Dermis blood vessel endothelial cell (primary cell): Measurements from ENCODE around the gene ICE1. TPM values are rescaled to one million over a fixed set of nuclear protein-coding genes. Genes with fewer than 3 reads are reported as not detected.
A peak's percentile ranks its signal among the peaks of the same experiment; 100 is the strongest.
"Not testable (repeated sequence)": the region's sequence is repeated elsewhere in the genome, so short reads cannot be mapped to it uniquely, and the experiment has no call there.

Experiments
- DNase-seq: peaks from one replicate; pipeline ENCODE4 v3.0.0; 2010
- total RNA-seq: library from RNA; depleted of rRNA; stranded (reverse); fragments of >200 nt; gene quantifications from 2 replicates; pipeline ENCODE4 v1.2.3, GENCODE V29; 2014

ICE1 gene
- total RNA-seq, 1 donor from 2014 or later, result 33.0 TPM

DNA sequence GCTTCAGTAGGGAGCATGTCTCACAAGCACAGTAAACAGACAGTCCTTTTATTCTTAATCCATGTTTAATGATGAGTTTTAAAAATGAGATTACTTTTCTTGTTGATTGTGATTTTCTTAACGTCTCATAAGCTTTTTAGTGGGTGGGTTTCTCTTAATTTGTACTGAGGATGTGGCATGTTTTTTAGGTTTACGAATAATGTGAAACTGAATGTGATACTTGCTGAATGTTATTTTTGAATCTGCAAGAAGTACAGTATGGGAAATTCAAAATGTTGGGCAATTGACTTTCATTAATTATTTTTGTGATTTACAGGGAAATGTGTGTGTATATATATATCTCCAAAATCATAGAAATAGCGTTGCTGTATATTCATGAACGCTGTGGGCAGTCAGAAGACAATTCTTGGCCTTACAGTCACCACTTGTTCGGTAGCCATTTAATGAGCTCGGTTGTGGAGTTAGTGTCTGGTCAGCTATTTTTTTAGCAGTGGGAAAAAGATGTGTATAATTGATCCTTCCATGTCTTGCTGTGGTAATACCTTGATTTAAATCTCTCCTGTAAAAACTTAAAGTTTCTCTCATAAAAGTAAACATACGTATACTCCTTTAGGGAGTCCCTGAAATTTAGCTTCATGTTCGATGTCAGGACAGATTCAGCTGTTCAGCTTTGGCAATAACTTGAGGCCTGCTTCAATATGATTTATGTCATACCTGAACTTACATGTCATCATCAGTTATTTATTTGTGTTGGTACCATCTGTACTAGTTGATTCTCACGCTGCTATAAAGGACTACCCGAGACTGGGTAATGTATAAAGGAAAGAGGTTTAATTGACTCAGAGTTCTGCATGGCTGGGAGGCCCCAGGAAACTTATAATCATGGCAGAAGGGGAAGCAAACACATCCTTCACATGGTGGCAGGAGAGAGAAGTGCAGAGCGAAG, 15.0 kb downstream of the ICE1 start:
- DNase-seq, result no peak

DNA sequence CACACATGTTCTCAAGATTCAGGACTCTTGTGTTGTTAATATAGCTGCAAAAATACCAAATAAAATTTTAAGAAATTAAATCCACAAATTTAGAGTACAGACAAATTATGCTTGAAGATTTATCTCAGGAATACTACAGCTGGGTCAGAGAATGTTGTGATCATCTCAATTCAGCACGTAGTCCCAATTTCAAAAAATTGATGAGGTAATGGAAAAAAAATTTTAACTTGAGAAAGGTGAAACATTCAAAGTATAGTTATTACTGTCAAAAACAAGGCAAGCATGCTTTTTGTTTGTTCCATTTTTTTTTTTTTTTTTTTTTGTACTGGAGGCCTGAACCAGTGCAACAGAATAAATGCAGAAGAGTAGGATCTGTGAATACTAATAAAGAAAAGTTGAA, 29.4 kb downstream of the ICE1 start:
- DNase-seq, result no peak

DNA sequence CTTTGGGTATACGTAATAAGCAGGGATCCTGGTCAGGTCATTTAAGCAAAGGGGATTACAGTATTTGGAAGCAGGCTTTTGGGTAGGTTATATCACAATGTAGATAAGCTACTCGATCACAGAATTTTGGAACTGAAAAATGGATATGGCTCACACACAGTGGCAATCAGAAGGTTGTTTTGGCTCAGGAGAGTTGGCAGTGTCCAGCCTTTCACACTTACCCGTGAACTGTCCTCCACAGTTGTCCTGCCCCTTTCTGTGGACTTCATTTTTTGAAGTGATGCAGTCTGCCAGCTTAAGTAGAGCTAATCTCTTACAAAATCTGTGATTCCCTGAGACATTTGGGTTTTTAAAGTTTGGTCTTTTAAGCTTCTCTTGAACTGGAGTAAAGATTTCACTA, 30.7 kb downstream of the ICE1 start:
- DNase-seq, result no peak

DNA sequence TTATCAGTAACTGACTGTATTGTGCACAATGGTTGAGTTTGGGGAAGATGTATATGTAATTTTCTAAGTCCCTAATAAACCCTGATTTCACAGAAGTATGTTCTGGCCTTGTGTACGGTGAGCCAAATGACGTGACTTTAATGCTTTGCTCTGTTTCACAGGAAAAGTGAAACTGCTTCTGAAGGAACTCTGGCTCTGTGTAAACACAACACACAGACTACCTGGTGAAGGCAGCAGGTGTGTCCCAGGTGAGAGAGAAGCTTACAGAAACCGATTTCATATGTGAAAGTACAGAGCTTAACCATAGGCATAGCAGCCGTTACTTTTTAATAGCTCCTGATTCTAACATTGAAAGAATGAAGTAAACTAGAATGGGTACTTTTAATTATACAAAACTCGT, 31.9 kb downstream of the ICE1 start:
- DNase-seq, result no peak

DNA sequence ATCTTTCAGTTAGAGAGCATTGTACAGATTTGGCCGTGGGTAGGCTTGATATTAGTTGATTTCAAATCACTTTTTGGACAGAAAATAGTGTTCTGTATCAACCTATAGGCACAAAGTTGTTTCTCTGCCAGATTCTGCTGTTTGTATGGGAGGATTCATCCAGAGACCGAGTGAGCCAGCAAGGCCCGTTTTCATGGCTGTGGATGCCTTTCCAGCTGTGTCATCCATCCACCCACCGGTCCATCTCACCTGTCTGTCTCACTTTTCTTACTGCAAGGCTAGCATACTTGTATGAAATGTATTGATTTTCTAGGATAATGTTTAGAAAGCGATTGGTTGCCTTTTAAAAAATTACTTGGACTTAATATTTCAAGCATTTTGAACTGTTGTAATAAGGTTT, 34.4 kb downstream of the ICE1 start:
- no peak for DNase-seq

DNA sequence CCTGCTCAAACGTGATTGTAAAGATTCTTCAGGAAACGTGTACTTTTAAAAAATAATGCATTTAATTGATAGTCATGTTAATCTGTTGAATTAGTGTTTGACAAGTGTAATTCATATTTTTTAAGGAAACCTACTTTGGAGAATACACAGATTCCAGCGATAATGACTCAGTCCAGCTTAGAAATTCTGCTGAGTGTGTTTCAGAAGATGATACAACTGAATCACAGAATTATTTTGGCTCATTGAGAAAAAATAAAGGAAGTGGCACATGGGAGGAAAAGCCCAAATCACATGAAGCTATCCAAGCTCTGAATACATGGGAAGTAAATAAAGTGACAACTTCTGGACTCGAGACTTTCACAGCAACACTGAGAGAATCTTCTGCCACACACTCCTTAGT, 37.8 kb downstream of the ICE1 start:
- DNase-seq, result no peak

DNA sequence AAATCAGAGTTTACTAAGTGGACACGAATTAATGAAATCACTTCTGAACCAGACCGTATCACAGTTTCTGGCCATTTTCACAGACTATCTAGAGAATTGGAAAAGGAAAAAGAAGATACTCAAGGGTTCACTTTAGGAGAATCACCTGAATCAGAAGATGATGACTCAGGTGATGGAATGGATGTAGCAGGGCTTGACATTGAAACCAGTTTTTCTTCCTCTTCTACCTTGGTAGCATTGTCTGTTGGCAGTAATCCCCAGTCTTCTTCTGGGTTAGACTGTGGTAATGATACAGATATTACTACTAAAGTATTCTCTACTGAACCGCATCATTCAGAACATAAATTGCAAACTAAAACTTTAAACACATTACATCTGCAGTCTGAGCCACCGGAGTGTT, 38.5 kb downstream of the ICE1 start:
- no peak for DNase-seq

DNA sequence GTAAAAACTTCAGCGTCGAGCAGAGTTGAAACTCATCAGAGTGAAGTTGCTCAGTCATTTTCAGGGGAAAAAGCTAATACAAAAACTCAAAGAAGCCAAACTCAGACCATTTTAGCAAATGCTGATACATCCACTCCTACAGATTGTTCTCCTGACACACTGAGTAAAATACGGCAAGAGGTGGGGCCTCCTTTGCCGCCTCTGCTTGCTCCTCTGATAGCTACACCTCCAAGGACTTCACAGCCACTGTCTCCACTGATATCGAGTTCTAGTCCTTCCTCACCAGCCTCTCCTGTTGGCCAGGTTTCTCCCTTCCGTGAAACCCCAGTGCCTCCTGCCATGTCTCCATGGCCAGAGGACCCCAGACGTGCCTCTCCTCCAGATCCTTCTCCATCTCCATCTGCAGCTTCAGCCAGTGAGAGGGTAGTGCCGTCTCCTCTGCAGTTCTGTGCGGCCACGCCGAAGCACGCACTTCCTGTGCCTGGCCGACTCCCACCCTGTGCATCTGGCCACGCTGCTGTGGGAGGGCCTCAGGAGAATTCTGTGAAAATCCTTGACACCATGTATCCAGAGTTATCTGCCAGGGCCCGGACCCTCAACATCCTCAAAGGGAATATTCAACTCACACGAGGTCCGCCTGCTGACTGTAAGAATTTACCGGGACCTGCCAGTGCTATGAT, 41.7 kb downstream of the ICE1 start:
- DNase-seq, result no peak

DNA sequence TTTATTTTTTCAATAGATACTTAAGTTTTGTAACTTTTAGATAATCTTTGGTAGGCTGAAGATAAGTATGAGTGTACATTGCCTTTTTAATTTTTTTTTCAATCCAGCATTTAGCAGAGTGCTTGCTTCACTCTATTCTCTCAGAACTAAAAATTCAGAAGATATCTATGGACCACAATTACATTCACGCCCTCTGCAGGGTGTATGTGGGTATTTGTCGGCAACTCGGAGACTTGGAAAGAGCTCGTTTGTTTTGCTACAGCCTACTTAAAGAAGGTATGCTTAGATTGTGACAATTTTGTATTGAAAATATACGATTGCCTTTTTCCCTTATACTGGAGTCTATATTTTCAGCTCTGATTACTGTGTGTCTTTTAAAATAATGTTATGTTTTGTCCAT, 43.8 kb downstream of the ICE1 start:
- DNase-seq, result no peak

DNA sequence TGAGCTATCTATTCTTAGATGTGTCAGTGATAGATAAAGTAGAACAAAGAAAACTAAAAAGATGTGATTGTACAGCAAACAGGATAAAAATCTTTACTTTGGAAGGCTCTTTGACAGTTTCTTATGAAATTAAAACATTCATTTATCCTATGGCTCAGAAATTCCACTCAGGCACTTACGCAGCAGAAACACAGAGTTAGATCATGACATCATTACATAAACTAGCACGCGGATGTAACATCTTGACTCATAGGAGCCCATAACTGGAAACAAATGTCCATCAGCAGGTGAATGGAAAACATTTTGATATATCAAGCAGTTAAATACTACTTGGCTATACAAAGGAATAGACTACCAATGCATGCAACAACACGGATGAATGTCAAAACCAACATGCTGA, 45.3 kb downstream of the ICE1 start:
- DNase-seq, result peak; percentile 19

DNA sequence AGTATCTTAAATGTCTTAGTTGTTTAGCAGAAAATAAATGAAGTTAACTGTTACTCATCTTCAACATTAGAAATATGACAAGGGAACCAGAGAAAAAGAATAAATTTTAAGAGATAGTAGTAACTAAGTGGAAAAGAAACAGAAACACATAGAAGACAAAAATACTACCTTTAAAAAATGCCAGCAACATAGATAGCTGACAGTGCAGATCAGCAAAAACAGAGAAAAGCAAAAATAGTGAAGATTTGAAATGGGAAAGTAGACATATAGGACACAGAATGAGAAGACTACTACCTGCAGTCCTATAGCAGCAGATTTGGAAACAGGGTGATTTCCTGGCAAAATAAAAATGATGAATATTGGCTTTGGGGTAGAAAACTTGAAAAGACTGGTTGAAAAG, 48.5 kb downstream of the ICE1 start:
- no peak for DNase-seq

DNA sequence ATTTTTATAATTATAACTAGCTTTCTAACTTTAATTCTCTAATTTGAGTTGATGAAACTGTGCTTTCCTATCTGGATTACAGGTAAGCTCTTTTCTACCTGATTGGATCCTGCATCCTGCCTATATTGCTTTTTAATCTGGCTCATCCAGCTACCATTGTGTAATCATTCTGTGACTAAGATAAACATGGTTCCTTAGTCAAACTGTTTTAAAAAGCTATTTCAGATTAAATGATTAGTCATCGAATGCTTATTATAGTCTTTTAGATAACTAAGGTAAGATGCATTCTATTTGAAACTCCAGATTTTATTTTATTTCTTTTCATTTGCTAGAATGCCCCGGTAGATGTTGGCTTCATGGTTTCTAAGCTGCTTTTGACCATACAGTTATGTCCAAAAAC, 50.7 kb downstream of the ICE1 start:
- no peak for DNase-seq

DNA sequence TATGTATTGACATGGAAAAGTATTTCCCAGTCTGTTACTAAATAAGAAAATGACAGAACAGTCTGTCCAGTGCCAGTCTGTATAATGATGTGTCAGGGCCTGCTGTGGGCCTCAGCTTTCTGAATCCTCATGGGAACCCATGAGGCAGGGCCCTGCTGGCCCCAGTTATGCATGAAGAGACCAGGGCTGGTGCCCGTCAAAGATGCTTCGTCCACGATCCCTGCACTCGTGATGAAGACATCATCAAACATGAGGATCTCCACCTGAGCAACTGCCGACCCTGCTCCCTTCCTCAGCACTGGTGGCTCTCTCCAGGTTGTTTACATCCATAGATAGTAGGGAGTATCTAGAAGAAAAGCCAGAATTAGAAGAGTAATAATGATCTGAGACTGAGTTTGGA, 52.5 kb downstream of the ICE1 start:
- no peak for DNase-seq

DNA sequence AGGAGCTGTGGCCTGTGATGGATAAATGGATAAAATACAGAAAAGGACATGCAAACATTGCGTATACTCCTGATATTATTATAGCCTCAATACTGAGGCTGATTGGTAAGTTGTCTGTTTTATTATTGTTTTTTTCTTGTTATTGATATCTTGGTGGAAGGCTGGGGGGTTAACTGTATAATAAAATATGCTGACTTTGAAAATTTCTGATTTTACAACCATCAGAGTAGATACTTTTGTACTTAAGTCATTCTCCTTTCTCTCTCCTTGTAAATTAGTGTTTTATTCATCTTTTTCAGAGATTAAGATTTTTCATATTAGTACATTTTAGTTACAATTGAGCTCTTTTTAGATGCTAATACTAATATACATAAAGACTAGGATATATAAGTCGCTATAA, 53.5 kb downstream of the ICE1 start:
- no peak for DNase-seq

DNA sequence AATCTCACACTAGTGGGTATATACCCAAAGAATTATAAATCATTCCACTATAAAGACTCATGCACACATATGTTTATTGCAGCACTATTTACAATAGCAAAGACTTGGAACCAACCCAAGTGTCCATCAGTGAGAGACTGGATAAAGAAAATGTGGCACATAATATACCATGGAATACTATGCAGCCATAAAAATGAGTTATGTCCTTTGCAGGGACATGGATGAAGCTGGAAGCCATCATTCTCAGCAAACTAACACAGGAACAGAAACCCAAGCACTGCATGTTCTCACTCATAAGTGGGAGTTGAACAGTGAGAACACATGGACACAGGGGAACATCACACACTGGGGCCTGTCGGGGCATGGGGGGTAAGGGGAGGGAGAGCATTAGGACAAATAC, 57.1 kb downstream of the ICE1 start:
- DNase-seq, result not testable (repeated sequence)

DNA sequence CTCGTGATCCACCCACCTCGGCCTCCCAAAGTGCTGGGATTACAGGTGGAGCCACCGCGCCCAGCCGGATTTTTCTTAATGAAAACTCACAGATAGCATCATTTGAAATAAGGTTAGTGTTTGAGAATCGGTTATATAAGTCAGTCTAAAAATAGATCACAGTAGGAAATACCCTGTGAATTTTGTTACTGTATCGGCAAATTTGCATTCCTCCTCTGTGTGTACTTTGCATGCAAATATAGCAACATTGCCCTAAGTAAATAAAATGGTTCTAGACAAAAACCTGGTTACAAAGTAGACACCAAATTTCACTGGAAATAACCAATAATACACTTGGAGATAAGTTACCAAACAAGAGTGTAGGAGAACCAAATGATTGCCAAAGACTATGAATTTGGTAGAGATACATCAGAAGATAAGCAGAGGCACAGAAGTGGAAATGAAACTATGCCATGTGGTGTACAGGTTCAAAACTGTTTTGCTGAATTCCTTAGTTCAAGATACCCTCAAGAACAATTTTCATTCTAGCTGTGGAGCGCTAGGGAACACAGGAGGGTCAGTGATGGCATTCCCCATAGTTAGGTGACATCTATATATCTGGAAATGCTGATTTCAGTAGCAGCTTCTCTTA, 58.1 kb downstream of the ICE1 start:
- DNase-seq, result no peak

DNA sequence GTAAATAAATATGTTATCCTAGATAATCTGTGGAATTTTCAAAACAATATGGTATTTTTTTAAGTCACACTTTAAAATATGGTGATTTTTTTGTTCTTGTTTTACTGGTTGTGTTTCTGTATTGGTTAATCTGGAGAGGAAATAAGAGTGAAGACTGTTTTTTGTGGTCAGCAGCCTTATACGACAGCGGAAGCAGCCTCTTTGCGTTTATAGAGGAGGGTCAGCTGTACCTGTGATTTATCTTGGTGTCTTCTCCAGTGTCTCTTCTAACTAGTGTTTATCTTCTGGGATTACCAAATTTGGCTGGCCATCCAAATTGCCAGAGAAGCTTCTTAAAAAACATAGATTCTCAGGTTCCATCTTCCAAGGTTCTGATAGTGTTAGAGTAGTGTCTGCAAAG, 58.7 kb downstream of the ICE1 start:
- DNase-seq, result no peak

DNA sequence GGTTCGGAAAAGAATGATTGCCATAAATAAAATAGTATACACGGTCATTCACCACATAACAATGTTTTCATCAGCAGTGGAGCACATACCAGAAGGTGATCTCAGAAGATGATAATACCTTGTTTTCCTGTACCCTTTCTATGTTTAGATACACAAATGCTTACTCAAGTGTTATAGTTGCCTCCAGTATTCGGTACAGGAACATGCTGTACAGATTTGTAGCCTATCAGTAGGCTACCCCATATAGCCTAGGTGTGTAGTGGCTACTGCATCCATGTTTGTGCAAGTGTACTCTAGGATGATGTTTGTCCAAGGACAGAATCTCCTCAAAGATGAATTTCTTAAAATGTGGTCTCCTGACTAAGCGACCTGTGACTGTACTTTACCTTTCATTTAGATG, 59.2 kb downstream of the ICE1 start:
- DNase-seq, result no peak

DNA sequence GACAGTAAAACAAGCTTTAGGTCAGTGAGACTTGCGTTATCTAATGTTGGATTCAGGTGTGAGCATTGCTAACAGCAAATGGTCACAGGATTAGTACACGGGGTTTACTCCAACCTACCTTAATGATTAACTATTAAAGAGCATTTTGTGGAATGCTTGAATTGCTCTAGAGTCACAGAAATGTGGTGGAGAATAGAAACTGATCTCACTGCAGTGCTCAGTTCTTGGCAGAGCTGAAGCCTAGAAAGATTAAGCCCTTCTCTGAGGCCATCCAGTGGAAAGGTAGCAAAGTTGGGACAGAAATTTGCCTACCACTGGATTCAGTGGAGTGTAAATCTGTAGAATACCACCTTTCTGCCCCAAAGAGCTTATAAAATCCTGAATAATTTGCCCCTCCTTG, 60.9 kb downstream of the ICE1 start:
- DNase-seq, result no peak

DNA sequence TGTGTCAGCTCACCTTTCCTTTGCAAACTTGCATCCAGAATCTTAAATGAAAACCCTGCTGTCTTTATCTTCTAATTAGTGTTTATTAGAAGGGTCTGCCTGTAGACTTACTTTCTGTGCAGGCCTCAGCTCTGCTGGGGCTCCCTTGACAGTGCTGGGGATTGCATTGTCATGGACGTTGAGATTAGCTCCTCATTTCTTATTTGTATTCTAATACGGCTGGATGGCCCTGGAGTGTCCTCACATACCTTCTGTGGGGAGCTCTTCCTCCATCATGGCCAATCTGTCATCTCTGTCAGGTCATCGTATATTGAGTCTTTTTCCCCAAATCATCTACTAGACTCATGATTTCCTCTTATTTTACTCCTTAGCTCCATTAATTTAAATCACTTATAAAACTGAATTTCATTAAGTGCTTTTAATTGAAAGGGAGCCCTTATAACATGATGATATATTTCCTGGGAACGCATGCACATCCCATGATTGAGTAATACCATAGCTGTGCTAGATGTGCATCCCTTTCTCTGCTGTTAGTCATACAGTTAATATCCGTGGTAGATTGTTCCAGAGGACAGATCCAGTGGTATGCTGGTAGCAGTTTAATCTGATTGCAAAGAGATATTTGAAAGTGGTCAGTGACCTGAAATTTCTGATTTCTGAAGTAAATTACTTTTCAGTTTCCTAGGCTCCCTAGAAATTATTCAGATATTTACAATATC, 61.6 kb downstream of the ICE1 start:
- no peak for DNase-seq

DNA sequence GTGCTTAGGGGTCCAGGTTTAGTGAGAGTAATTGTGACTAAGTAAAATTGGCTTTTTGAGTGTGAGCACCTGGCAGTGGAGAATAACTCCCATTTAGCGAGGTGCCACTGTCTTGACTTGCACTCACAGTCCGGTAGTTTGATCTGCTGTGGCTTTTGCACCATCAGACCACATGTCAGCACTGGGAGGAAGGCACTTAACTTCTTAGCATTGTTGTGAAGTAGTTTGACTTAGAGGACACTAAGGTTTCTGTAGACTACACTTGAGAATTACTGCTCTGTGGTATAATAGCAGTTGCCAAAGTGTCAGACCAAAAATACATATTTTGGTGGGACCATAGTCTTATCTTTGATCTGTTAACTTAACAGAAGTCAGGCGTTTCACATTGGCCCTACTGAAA, 63.6 kb downstream of the ICE1 start:
- DNase-seq, result no peak

DNA sequence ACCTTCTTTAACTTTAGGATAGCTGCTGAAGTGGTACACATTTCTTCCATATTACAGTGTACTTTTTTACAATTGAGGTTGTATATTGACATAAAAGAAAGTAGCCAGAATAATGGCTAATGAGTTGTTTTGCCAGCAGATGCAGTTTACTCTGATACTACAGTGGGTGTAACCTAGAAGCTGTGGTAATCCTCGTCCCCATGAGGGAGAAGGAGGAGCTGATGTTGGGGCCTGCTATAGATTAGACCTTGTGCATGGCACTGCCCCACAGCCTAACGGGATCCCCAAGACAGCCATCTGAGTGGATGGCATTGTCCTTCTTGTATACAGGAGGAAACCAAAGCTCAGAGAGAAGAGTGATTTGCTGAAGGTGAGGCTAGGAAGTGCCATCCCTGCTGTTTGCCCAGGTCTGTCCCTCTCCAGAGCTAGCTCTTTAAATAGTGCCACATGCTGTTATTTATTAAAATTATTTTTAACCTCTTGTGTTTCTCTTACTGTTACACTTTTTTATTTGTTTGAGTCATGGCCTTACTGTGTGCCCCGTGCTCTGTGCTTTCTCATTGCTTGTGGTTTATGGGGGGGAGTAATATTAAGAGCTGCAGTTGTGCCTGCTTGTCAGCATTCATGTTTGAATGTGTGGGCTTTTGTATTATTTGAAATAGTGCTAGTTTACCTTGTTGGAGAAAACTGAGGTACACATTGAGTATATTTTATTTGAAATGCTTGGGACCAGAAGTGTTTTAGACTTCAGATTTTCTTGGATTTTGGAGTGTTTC, 65.3 kb downstream of the ICE1 start:
- DNase-seq, result no peak
